Measurements from ENCODE around the gene TMEM200B. TPM values are rescaled to one million over a fixed set of nuclear protein-coding genes. Genes with fewer than 3 reads are reported as not detected.

The TMEM200B gene
- total and polyA plus RNA-seq, 2 of the 4 experiments (the other 2 are of a cell fraction) = 4.8 to 6.2 TPM

GRCh38 chr1:29113413-29114117 lies 10.1 kb downstream of the TMEM200B start:
- intact Hi-C loops (cut with micrococcal nuclease) (no loop called here), in situ Hi-C loops (cut with MboI; ENCODE audit: low sequenced_read_pairs) (no loop called here), dilution Hi-C loops (cut with HindIII; ENCODE audit: low sequenced_read_pairs, unreplicated experiment) (no loop called here)
- H3K27ac ChIP-seq (ENCODE audit: insufficient read depth, low read length) = no peak overlapping the region
- no peak overlapping the region for H2BK20ac ChIP-seq (ENCODE audit: low read depth, low read length)
- no peak for ATAC-seq (ENCODE audit: low read depth)
- H2AK9ac ChIP-seq (replicated peaks; ENCODE audit: low read depth, low read length, poor library complexity) = no peak overlapping the region
- H3K9ac ChIP-seq (ENCODE audit: low read depth, low read length) = no peak overlapping the region
- H3K4me1 ChIP-seq (ENCODE audit: control insufficient read depth, insufficient read depth, low read length) = no peaks in the 10 kb centered on the region
- no peak overlapping the region for H2AFZ ChIP-seq (replicated peaks; ENCODE audit: low read length, poor library complexity)
- H3K14ac ChIP-seq (replicated peaks; ENCODE audit: low read depth, low read length) = no peak overlapping the region
- no peaks in the 10 kb centered on the region for H4K20me1 ChIP-seq (ENCODE audit: insufficient read depth, low read length)
- no peaks in the 10 kb centered on the region for H3K79me1 ChIP-seq (ENCODE audit: low read depth in 1 of 2, low read length in 2 of 2)
- H3K56ac ChIP-seq (ENCODE audit: extremely low read depth, insufficient read depth, low read length) = no peak overlapping the region
- H4K91ac ChIP-seq (ENCODE audit: insufficient read depth, low read depth, low read length) = no peak overlapping the region
- H3K36me3 ChIP-seq (ENCODE audit: control insufficient read depth, insufficient read depth, low read length) = no peaks in the 10 kb centered on the region
- WGBS, 2 experiments (ENCODE audit: extremely low coverage in 2 of 2, insufficient read length in 1 of 2) = no CpG with 5 or more reads among the region's 6 CpGs
- H3K4ac ChIP-seq (ENCODE audit: low read depth, low read length) = no peak overlapping the region
- no peaks in the 10 kb centered on the region for H3K9me1 ChIP-seq (ENCODE audit: insufficient read depth, low read length)
- no peak overlapping the region for H2BK5ac ChIP-seq (ENCODE audit: low read depth, low read length, poor library complexity, severe bottlenecking)
- H3K18ac ChIP-seq (ENCODE audit: low read depth, low read length) = no peak overlapping the region
- ChIA-PET POLR2A (ENCODE audit: unreplicated experiment) (interaction anchor here (0.6 kb wide), 1 partner anchor 71 kb away, joined by 3 read pairs; no protein-coding TSS in a partner anchor), CTCF (no interaction called here)
- no peak overlapping the region for H2BK120ac ChIP-seq (ENCODE audit: low read depth, low read length)
- H4K5ac ChIP-seq (ENCODE audit: low read depth, low read length) = no peak overlapping the region
- TF ChIP-seq, protein P1, sequence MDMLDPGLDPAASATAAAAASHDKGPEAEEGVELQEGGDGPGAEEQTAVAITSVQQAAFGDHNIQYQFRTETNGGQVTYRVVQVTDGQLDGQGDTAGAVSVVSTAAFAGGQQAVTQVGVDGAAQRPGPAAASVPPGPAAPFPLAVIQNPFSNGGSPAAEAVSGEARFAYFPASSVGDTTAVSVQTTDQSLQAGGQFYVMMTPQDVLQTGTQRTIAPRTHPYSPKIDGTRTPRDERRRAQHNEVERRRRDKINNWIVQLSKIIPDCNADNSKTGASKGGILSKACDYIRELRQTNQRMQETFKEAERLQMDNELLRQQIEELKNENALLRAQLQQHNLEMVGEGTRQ (IDR thresholded peaks at IDR 0.05; ENCODE audit: low read depth, low read length) = no peak
- no peak for TF ChIP-seq MXI1 (IDR thresholded peaks at IDR 0.05; ENCODE audit: borderline replicate concordance, low read depth, low read length)
- no peak for TF ChIP-seq MAFK (IDR thresholded peaks at IDR 0.05; ENCODE audit: low read depth, low read length)
- TF ChIP-seq CHD1 (IDR thresholded peaks at IDR 0.05; ENCODE audit: low read depth, low read length) = no peak
- no peak for TF ChIP-seq POLR2A (IDR thresholded peaks at IDR 0.05; ENCODE audit: low read depth, low read length)
- no peak for TF ChIP-seq RAD21 (IDR thresholded peaks at IDR 0.05; ENCODE audit: low read length)
- no peak for TF ChIP-seq CEBPB (IDR thresholded peaks at IDR 0.05; ENCODE audit: low read depth, low read length)
- TF ChIP-seq, protein P2, sequence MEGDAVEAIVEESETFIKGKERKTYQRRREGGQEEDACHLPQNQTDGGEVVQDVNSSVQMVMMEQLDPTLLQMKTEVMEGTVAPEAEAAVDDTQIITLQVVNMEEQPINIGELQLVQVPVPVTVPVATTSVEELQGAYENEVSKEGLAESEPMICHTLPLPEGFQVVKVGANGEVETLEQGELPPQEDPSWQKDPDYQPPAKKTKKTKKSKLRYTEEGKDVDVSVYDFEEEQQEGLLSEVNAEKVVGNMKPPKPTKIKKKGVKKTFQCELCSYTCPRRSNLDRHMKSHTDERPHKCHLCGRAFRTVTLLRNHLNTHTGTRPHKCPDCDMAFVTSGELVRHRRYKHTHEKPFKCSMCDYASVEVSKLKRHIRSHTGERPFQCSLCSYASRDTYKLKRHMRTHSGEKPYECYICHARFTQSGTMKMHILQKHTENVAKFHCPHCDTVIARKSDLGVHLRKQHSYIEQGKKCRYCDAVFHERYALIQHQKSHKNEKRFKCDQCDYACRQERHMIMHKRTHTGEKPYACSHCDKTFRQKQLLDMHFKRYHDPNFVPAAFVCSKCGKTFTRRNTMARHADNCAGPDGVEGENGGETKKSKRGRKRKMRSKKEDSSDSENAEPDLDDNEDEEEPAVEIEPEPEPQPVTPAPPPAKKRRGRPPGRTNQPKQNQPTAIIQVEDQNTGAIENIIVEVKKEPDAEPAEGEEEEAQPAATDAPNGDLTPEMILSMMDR (conservative IDR thresholded peaks at IDR 0.05; ENCODE audit: low read depth, low read length) = no peak
- TF ChIP-seq RCOR1 (IDR thresholded peaks at IDR 0.05; ENCODE audit: insufficient replicate concordance, low read length) = no peak
- TF ChIP-seq RFX5 (IDR thresholded peaks at IDR 0.05; ENCODE audit: low read depth, low read length) = no peak
- TF ChIP-seq ELK1 (IDR thresholded peaks at IDR 0.05; ENCODE audit: borderline replicate concordance, low read depth, low read length) = no peak
- TF ChIP-seq NFE2L2 (IDR thresholded peaks at IDR 0.05; ENCODE audit: low read depth, low read length) = no peak
- TF ChIP-seq BHLHE40 (IDR thresholded peaks at IDR 0.05; ENCODE audit: low read depth, low read length) = no peak
- TF ChIP-seq MAZ (IDR thresholded peaks at IDR 0.05; ENCODE audit: borderline replicate concordance, low read depth, low read length) = no peak
- no peak for TF ChIP-seq FOS (IDR thresholded peaks at IDR 0.05; ENCODE audit: low read depth, low read length)
- TF ChIP-seq SMC3 (IDR thresholded peaks at IDR 0.05; ENCODE audit: low read depth, low read length) = no peak
- no peak for DNase-seq
- no peaks in the 10 kb centered on the region for H3K27me3 ChIP-seq (ENCODE audit: control insufficient read depth, insufficient read depth, low read length)
- no peak overlapping the region for H3K4me3 ChIP-seq (ENCODE audit: insufficient read depth, low read depth, low read length)
- H3K4me2 ChIP-seq (ENCODE audit: low read depth, low read length) = no peak overlapping the region
- H2BK15ac ChIP-seq (ENCODE audit: low read depth, low read length) = no peak overlapping the region
- no peak overlapping the region for H2AK5ac ChIP-seq (ENCODE audit: low read depth, low read length)
- no TSS peak for BruUV-seq (replicated peaks)
- no peaks in the 10 kb centered on the region for H3K9me3 ChIP-seq (ENCODE audit: control insufficient read depth, insufficient read depth, low read length)
- H4K8ac ChIP-seq (ENCODE audit: low read depth in 2 of 2, low read length in 2 of 2) = no peak overlapping the region
- no peak overlapping the region for H3K23ac ChIP-seq (ENCODE audit: low read depth, low read length)

Measured in IMR-90 (cell line).